Measurements from ENCODE around the gene ST3GAL2.
"Not testable (repeated sequence)": the region's sequence is repeated elsewhere in the genome, so short reads cannot be mapped to it uniquely, and the experiment has no call there.

ST3GAL2 gene

DNA sequence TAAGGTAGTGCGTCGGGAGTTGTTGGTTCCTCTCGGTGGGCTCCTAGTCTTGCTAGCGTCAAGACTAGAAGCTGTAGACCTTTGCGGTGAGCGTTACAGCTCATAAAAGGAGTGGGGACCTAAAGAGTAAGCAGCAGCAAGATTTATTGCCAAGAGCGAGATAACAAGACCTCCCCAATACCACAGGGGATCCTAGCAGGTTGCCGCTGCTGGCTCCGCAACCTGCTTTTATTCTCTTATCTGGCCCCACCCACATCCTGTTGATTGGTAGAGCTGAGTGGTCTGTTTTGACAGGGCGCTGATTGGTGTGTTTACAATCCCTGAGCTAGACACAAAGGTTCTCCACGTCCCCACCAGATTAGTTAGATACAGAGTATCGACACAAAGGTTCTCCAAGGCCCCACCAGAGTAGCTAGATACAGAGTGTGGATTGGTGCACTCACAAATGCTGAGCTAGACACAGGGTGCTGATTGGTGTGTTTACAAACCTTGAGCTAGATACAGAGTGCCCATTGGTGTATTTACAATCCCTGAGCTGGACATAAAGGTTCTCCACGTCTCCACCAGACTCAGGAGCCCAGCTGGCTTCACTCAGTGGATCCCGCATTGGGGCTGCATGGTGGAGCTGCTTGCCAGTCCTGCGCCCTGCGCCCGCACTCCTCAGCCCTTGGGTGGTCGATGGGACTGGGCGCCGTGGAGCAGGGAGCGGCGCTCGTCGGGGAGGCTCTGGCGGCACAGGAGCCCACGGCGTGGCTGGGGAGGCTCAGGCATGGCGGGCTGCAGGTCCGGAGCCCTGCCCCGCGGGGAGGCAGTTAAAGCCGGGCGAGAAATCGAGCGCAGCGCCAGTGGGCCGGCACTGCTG is 11.5 kb upstream of the ST3GAL2 start:
- not testable (repeated sequence) for H3K9me3 ChIP-seq (ENCODE audit: insufficient read depth, low read depth, low read length); H3K27ac ChIP-seq (ENCODE audit: low read depth, low read length); H3K36me3 ChIP-seq (ENCODE audit: insufficient read depth, low read length); H3K27me3 ChIP-seq (ENCODE audit: insufficient read depth, low read length); H3K4me1 ChIP-seq (ENCODE audit: insufficient read depth, low read length); H3K9ac ChIP-seq (ENCODE audit: low read depth, low read length); H3K4me3 ChIP-seq (ENCODE audit: low read length)
- 96% methylated on average over 35 of the region's 37 CpGs for whole genome bisulfite sequencing

GRCh38 chr16:70448075-70448474 is 9.2 kb upstream of the ST3GAL2 start:
- no peaks in the 10 kb centered on the region for H3K9me3 ChIP-seq (ENCODE audit: insufficient read depth, low read depth, low read length)
- H3K9ac ChIP-seq (ENCODE audit: low read depth, low read length) = no peak overlapping the region
- no peak overlapping the region for H3K27ac ChIP-seq (ENCODE audit: low read depth, low read length)
- H3K4me1 ChIP-seq (ENCODE audit: insufficient read depth, low read length) = peaks cover 8% of the 10 kb centered on the region; the same call in 1 of the 2 replicates
- no peak overlapping the region for H3K4me3 ChIP-seq (ENCODE audit: low read length)
- H3K36me3 ChIP-seq (ENCODE audit: insufficient read depth, low read length) = no peaks in the 10 kb centered on the region
- no peaks in the 10 kb centered on the region for H3K27me3 ChIP-seq (ENCODE audit: insufficient read depth, low read length)
- WGBS = 97% methylated on average over 6 of the region's 6 CpGs

DNA sequence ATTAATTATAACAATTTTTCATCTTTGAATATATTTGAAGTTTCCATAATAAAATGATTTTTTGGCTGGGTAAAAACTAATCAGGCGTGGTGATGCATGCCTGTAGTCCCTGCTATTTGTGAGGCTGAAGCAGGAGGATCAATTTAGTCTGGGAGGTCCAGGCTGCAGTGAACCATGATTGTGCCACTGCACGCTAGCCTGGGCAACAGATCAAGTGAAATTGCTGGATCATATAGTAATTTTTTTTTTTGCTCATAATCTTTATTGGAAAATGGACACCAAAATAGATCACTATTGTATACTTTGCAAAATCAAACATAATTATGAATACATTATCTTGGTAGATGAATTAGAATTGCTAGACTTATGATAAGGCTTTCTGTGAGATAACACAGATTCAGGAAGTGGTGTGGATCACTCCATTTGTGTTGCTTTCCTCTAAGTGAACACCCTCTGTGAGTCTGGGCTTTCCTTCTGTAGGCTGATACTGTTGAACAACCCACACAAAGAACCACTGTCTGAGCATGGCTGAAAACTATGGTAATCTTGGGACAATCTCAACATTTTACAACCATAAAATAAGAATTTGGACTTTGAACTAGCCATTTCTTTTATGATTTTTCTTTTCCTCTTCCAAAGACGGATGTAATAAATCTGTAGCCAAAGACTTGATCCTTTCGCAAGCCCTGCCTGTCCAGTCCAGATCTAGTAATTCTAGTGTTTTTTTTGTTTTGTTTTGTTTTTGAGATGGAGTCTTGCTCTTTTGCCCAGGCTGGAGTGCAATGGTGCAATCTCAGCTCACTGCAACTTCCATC is 5.6 kb upstream of the ST3GAL2 start:
- no peak overlapping the region for H3K4me3 ChIP-seq (ENCODE audit: low read length)
- peaks cover 14% of the 10 kb centered on the region for H3K4me1 ChIP-seq (ENCODE audit: insufficient read depth, low read length)
- H3K27me3 ChIP-seq (ENCODE audit: insufficient read depth, low read length) = no peaks in the 10 kb centered on the region
- no peak overlapping the region for H3K27ac ChIP-seq (ENCODE audit: low read depth, low read length)
- no peaks in the 10 kb centered on the region for H3K9me3 ChIP-seq (ENCODE audit: insufficient read depth, low read depth, low read length)
- H3K36me3 ChIP-seq (ENCODE audit: insufficient read depth, low read length) = no peaks in the 10 kb centered on the region
- no peak overlapping the region for H3K9ac ChIP-seq (ENCODE audit: low read depth, low read length)
- 95% methylated on average over 4 of the region's 4 CpGs for WGBS

- Histone ChIP-seq H3K27ac (ENCODE audit: low read depth, low read length) (no peak overlapping the region), H3K4me1 (ENCODE audit: insufficient read depth, low read length) (peaks cover 20% of the 10 kb centered on the region), H3K27me3 (ENCODE audit: insufficient read depth, low read length) (no peaks in the 10 kb centered on the region), H3K9ac (ENCODE audit: low read depth, low read length) (no peak overlapping the region), H3K4me3 (ENCODE audit: low read length) (no peak overlapping the region), H3K9me3 (ENCODE audit: insufficient read depth, low read depth, low read length) (no peaks in the 10 kb centered on the region), H3K36me3 (ENCODE audit: insufficient read depth, low read length) (no peaks in the 10 kb centered on the region)
- 98% methylated on average over 7 of the region's 7 CpGs for WGBS
Measured at GRCh38 chr16:70442344-70442743, 3.4 kb upstream of the ST3GAL2 start.

- H3K4me1 ChIP-seq (ENCODE audit: insufficient read depth, low read length) = peaks cover 21% of the 10 kb centered on the region
- H3K27me3 ChIP-seq (ENCODE audit: insufficient read depth, low read length) = no peaks in the 10 kb centered on the region
- H3K9ac ChIP-seq (ENCODE audit: low read depth, low read length) = no peak overlapping the region
- H3K36me3 ChIP-seq (ENCODE audit: insufficient read depth, low read length) = no peaks in the 10 kb centered on the region
- no peaks in the 10 kb centered on the region for H3K9me3 ChIP-seq (ENCODE audit: insufficient read depth, low read depth, low read length)
- no peak overlapping the region for H3K4me3 ChIP-seq (ENCODE audit: low read length)
- no peak overlapping the region for H3K27ac ChIP-seq (ENCODE audit: low read depth, low read length)
- 92% methylated on average over 8 of the region's 8 CpGs for WGBS
Measured at GRCh38 chr16:70441406-70441990, 2.6 kb upstream of the ST3GAL2 start.

GRCh38 chr16:70440009-70440692 is 1.3 kb upstream of the ST3GAL2 start:
- WGBS = 76% methylated on average over 11 of the region's 11 CpGs
- Histone ChIP-seq H3K4me3 (ENCODE audit: low read length) (peak overlapping the region; percentile 66), H3K36me3 (ENCODE audit: insufficient read depth, low read length) (no peaks in the 10 kb centered on the region), H3K27ac (ENCODE audit: low read depth, low read length) (no peak overlapping the region), H3K9me3 (ENCODE audit: insufficient read depth, low read depth, low read length) (no peaks in the 10 kb centered on the region), H3K27me3 (ENCODE audit: insufficient read depth, low read length) (no peaks in the 10 kb centered on the region), H3K4me1 (ENCODE audit: insufficient read depth, low read length) (peaks cover 24% of the 10 kb centered on the region), H3K9ac (ENCODE audit: low read depth, low read length) (no peak overlapping the region)

DNA sequence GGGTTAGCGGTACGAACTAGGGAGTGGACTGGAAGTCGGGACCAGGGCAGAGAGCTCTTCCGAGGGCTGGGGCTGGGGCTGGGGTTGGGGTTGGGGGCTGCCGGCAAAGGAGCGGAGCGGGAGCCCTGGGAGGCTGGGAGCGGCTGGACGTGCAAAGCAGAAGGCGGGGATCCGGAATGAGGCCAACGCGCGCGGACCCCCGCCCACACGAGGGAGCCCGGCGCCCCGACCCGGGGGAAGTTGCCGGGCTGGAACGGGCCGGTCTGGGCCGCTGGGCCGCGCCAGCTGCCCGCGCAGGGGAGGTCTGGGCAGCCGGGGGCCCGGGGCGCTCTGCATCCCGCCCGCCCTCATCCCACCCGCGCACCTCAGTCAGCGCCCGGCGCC is 323 bp downstream of the ST3GAL2 start:
- WGBS = under 1% methylated on average over 39 of the region's 39 CpGs
- H3K27ac ChIP-seq (ENCODE audit: low read depth, low read length) = no peak overlapping the region
- H3K9ac ChIP-seq (ENCODE audit: low read depth, low read length) = peak overlapping the region; percentile 66
- peak overlapping the region; percentile 72 for H3K4me3 ChIP-seq (ENCODE audit: low read length)
- H3K27me3 ChIP-seq (ENCODE audit: insufficient read depth, low read length) = no peaks in the 10 kb centered on the region
- peaks cover 9% of the 10 kb centered on the region for H3K36me3 ChIP-seq (ENCODE audit: insufficient read depth, low read length)
- H3K4me1 ChIP-seq (ENCODE audit: insufficient read depth, low read length) = peaks cover 28% of the 10 kb centered on the region
- H3K9me3 ChIP-seq (ENCODE audit: insufficient read depth, low read depth, low read length) = no peaks in the 10 kb centered on the region

DNA sequence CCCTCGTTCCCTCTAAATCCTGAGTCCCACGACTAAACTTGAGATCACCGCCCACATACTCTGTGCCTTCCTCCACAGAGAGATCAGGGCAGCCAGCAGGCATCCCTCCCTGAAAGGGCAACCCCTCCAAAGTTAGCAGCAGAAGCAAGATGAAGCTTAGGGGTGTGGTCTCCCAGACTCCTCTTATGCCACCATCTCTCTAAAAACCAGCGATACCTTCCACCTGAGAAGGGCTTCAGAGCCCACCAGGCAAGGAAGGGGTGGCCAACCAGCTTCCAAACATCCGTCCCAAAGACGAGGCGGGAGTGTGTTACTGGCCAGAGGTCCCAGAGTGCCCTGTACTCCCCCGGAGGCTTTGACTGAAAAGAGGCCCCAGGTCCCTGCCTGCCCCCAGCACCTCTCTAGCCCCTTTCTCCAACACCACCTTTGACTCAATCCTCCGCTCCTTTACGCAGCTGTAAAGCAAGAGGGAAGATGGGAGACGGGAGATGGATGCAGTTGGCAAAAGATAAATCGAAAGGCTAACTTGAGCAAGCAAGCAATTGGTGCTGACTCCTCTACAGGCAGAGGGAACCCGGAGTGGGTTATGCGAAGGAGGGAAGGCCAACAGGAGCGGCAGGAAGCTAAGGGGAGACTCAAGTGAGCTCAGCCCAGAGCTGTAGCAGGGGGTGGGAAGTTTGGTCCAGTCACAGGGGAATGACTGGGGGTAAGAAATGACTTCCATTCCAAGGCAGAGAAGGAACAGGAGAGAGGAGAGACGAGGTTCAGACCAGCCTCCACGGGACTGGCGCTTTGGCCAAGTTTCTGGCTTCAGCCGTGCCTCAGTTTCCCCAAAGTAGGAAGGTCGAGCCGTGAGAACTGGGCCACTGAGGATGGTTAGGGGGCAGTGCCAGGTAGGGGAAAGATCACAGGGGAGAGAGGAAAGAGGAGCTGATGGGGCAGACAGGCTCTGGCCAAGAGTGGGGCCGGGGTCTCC is 1.0 kb downstream of the ST3GAL2 start:
- Histone ChIP-seq H3K27ac (ENCODE audit: low read depth, low read length) (peak overlapping the region; percentile 49; the same call in 1 of the 2 replicates), H3K4me3 (ENCODE audit: low read length) (peak overlapping the region; percentile 72), H3K9ac (ENCODE audit: low read depth, low read length) (peak overlapping the region; percentile 48; the same call in 1 of the 2 replicates), H3K9me3 (ENCODE audit: insufficient read depth, low read depth, low read length) (no peaks in the 10 kb centered on the region), H3K27me3 (ENCODE audit: insufficient read depth, low read length) (no peaks in the 10 kb centered on the region), H3K36me3 (ENCODE audit: insufficient read depth, low read length) (peaks cover 9% of the 10 kb centered on the region), H3K4me1 (ENCODE audit: insufficient read depth, low read length) (peaks cover 34% of the 10 kb centered on the region)
- WGBS = 5% methylated on average over 21 of the region's 22 CpGs

- H3K36me3 ChIP-seq (ENCODE audit: insufficient read depth, low read length) = peaks cover 9% of the 10 kb centered on the region
- H3K27ac ChIP-seq (ENCODE audit: low read depth, low read length) = peak overlapping the region; percentile 49; the same call in 1 of the 2 replicates
- peaks cover 41% of the 10 kb centered on the region for H3K4me1 ChIP-seq (ENCODE audit: insufficient read depth, low read length)
- WGBS = 10% methylated on average over 5 of the region's 5 CpGs
- H3K9ac ChIP-seq (ENCODE audit: low read depth, low read length) = no peak overlapping the region
- H3K27me3 ChIP-seq (ENCODE audit: insufficient read depth, low read length) = no peaks in the 10 kb centered on the region
- H3K9me3 ChIP-seq (ENCODE audit: insufficient read depth, low read depth, low read length) = no peaks in the 10 kb centered on the region
- peak overlapping the region; percentile 72 for H3K4me3 ChIP-seq (ENCODE audit: low read length)
Measured at GRCh38 chr16:70437017-70437581, 1.8 kb downstream of the ST3GAL2 start.

Data from HUES64 (cell line).